ENCODE measurements around the gene FAM210A.
"Not testable (repeated sequence)": the region's sequence is repeated elsewhere in the genome, so short reads cannot be mapped to it uniquely, and the experiment has no call there.

FAM210A gene

GRCh38 chr18:13710414-13710831 lies 15.9 kb downstream of the FAM210A start:
- Histone ChIP-seq H3K4me3 (ENCODE audit: insufficient read depth, low read depth, low read length) (no peak overlapping the region), H3K4me1 (ENCODE audit: control insufficient read depth, insufficient read depth, low read length) (no peaks in the 10 kb centered on the region), H3K36me3 (ENCODE audit: control insufficient read depth, insufficient read depth, low read length) (peaks cover 4% of the 10 kb centered on the region), H3K9me3 (ENCODE audit: control insufficient read depth, low read length) (no peaks in the 10 kb centered on the region), H3K27ac (ENCODE audit: insufficient read depth, low read depth, low read length, poor library complexity, severe bottlenecking) (no peak overlapping the region), H3K27me3 (ENCODE audit: control insufficient read depth, insufficient read depth, low read length, poor library complexity, severe bottlenecking) (no peaks in the 10 kb centered on the region)
- WGBS, 2 experiments, result 88 to 90% methylated on average over 6 of the region's 6 CpGs

GRCh38 chr18:13703899-13704298 lies 22.5 kb downstream of the FAM210A start:
- H3K36me3 ChIP-seq (ENCODE audit: control insufficient read depth, insufficient read depth, low read length), result peaks cover 7% of the 10 kb centered on the region
- H3K4me3 ChIP-seq (ENCODE audit: insufficient read depth, low read depth, low read length), result no peak overlapping the region
- no peak overlapping the region for H3K27ac ChIP-seq (ENCODE audit: insufficient read depth, low read depth, low read length, poor library complexity, severe bottlenecking)
- no peaks in the 10 kb centered on the region for H3K4me1 ChIP-seq (ENCODE audit: control insufficient read depth, insufficient read depth, low read length)
- H3K9me3 ChIP-seq (ENCODE audit: control insufficient read depth, low read length), result peaks cover 5% of the 10 kb centered on the region
- WGBS, 2 experiments, result 100% methylated on average over 1 of the region's 1 CpG; no CpG with 5 or more reads in 1 of the 2 experiments
- no peaks in the 10 kb centered on the region for H3K27me3 ChIP-seq (ENCODE audit: control insufficient read depth, insufficient read depth, low read length, poor library complexity, severe bottlenecking)

GRCh38 chr18:13700153-13700552 lies 26.2 kb downstream of the FAM210A start:
- 96 to 97% methylated on average over 1 of the region's 1 CpG for WGBS, 2 experiments
- H3K9me3 ChIP-seq (ENCODE audit: control insufficient read depth, low read length), result peaks cover 5% of the 10 kb centered on the region

GRCh38 chr18:13696961-13697360 lies 29.4 kb downstream of the FAM210A start:
- H3K36me3 ChIP-seq (ENCODE audit: control insufficient read depth, insufficient read depth, low read length), result no peaks in the 10 kb centered on the region
- H3K27ac ChIP-seq (ENCODE audit: insufficient read depth, low read depth, low read length, poor library complexity, severe bottlenecking), result no peak overlapping the region
- WGBS, 2 experiments, result 91 to 95% methylated on average over 2 to 3 of the region's 3 CpGs
- H3K4me1 ChIP-seq (ENCODE audit: control insufficient read depth, insufficient read depth, low read length), result no peaks in the 10 kb centered on the region
- no peaks in the 10 kb centered on the region for H3K27me3 ChIP-seq (ENCODE audit: control insufficient read depth, insufficient read depth, low read length, poor library complexity, severe bottlenecking)
- no peak overlapping the region for H3K4me3 ChIP-seq (ENCODE audit: insufficient read depth, low read depth, low read length)
- H3K9me3 ChIP-seq (ENCODE audit: control insufficient read depth, low read length), result peaks cover 4% of the 10 kb centered on the region

More at GRCh38 chr18:13700153-13700552, 26.2 kb downstream of the FAM210A start:
- no peak overlapping the region for H3K27ac ChIP-seq (ENCODE audit: insufficient read depth, low read depth, low read length, poor library complexity, severe bottlenecking)
- H3K27me3 ChIP-seq (ENCODE audit: control insufficient read depth, insufficient read depth, low read length, poor library complexity, severe bottlenecking), result no peaks in the 10 kb centered on the region
- peaks cover 3% of the 10 kb centered on the region for H3K36me3 ChIP-seq (ENCODE audit: control insufficient read depth, insufficient read depth, low read length)
- no peaks in the 10 kb centered on the region for H3K4me1 ChIP-seq (ENCODE audit: control insufficient read depth, insufficient read depth, low read length)
- no peak overlapping the region for H3K4me3 ChIP-seq (ENCODE audit: insufficient read depth, low read depth, low read length)

DNA sequence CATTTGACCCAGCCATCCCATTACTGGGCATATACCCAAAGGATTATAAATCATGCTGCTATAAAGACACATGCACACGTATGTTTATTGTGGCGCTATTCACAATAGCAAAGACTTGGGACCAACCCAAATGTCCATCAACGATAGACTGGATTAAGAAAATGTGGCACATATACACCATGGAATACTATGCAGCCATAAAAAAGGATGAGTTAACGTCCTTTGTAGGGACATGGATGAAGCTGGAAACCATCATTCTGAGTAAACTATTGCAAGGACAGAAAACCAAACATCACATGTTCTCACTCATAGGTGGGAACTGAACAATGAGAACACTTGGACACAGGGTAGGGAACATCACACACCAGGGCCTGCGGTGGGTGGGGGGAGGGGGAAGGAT lies 31.0 kb downstream of the FAM210A start:
- not testable (repeated sequence) for H3K27ac ChIP-seq (ENCODE audit: insufficient read depth, low read depth, low read length, poor library complexity, severe bottlenecking); H3K9me3 ChIP-seq (ENCODE audit: control insufficient read depth, low read length); H3K4me1 ChIP-seq (ENCODE audit: control insufficient read depth, insufficient read depth, low read length); H3K27me3 ChIP-seq (ENCODE audit: control insufficient read depth, insufficient read depth, low read length, poor library complexity, severe bottlenecking); H3K36me3 ChIP-seq (ENCODE audit: control insufficient read depth, insufficient read depth, low read length); H3K4me3 ChIP-seq (ENCODE audit: insufficient read depth, low read depth, low read length)
- 93% methylated on average over 3 of the region's 5 CpGs; no CpG with 5 or more reads in 1 of the 2 experiments for WGBS, 2 experiments

- not testable (repeated sequence) for H3K4me3 ChIP-seq (ENCODE audit: insufficient read depth, low read depth, low read length); H3K9me3 ChIP-seq (ENCODE audit: control insufficient read depth, low read length); H3K36me3 ChIP-seq (ENCODE audit: control insufficient read depth, insufficient read depth, low read length); H3K4me1 ChIP-seq (ENCODE audit: control insufficient read depth, insufficient read depth, low read length); H3K27ac ChIP-seq (ENCODE audit: insufficient read depth, low read depth, low read length, poor library complexity, severe bottlenecking); H3K27me3 ChIP-seq (ENCODE audit: control insufficient read depth, insufficient read depth, low read length, poor library complexity, severe bottlenecking)
- WGBS, 2 experiments, result 90% methylated on average over 9 of the region's 9 CpGs
Observed at GRCh38 chr18:13690060-13690459, 36.3 kb downstream of the FAM210A start.

- H3K4me3 ChIP-seq (ENCODE audit: insufficient read depth, low read depth, low read length), result no peak overlapping the region
- H3K27ac ChIP-seq (ENCODE audit: insufficient read depth, low read depth, low read length, poor library complexity, severe bottlenecking), result no peak overlapping the region
- H3K27me3 ChIP-seq (ENCODE audit: control insufficient read depth, insufficient read depth, low read length, poor library complexity, severe bottlenecking), result no peaks in the 10 kb centered on the region
- H3K9me3 ChIP-seq (ENCODE audit: control insufficient read depth, low read length), result no peaks in the 10 kb centered on the region
- no peaks in the 10 kb centered on the region for H3K4me1 ChIP-seq (ENCODE audit: control insufficient read depth, insufficient read depth, low read length)
- no peaks in the 10 kb centered on the region for H3K36me3 ChIP-seq (ENCODE audit: control insufficient read depth, insufficient read depth, low read length)
- 91 to 94% methylated on average over 21 of the region's 21 CpGs for WGBS, 2 experiments
Observed at GRCh38 chr18:13688191-13689136, 37.9 kb downstream of the FAM210A start.

DNA sequence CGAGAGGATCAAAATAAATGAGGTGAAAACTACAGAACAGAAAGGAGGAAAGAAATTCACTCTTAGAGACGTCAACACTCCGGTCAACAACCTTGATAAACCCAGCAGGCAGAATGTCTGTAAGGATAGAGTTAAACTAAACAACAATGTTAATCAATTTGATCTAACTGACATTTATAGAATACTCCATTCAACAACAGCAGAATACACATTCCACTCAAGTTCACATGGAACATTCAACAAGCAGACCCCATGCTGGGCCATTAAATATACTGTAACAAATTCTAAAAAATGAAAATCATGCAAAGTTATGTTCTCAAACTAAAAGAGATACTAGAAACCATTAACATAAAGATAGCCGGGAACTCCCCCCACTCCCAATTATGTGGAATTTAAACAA lies 41.8 kb downstream of the FAM210A start:
- no peaks in the 10 kb centered on the region for H3K9me3 ChIP-seq (ENCODE audit: control insufficient read depth, low read length)
- H3K4me3 ChIP-seq (ENCODE audit: insufficient read depth, low read depth, low read length), result no peak overlapping the region
- H3K27me3 ChIP-seq (ENCODE audit: control insufficient read depth, insufficient read depth, low read length, poor library complexity, severe bottlenecking), result no peaks in the 10 kb centered on the region
- no peaks in the 10 kb centered on the region for H3K36me3 ChIP-seq (ENCODE audit: control insufficient read depth, insufficient read depth, low read length)
- no peak overlapping the region for H3K27ac ChIP-seq (ENCODE audit: insufficient read depth, low read depth, low read length, poor library complexity, severe bottlenecking)
- 93 to 100% methylated on average over 2 to 4 of the region's 4 CpGs for WGBS, 2 experiments
- no peaks in the 10 kb centered on the region for H3K4me1 ChIP-seq (ENCODE audit: control insufficient read depth, insufficient read depth, low read length)

GRCh38 chr18:13681701-13682100 lies 44.7 kb downstream of the FAM210A start:
- no peaks in the 10 kb centered on the region for H3K9me3 ChIP-seq (ENCODE audit: control insufficient read depth, low read length)
- no peak overlapping the region for H3K27ac ChIP-seq (ENCODE audit: insufficient read depth, low read depth, low read length, poor library complexity, severe bottlenecking)
- H3K36me3 ChIP-seq (ENCODE audit: control insufficient read depth, insufficient read depth, low read length), result no peaks in the 10 kb centered on the region
- H3K4me3 ChIP-seq (ENCODE audit: insufficient read depth, low read depth, low read length), result no peak overlapping the region
- WGBS, 2 experiments, result 94 to 98% methylated on average over 6 of the region's 6 CpGs
- no peaks in the 10 kb centered on the region for H3K27me3 ChIP-seq (ENCODE audit: control insufficient read depth, insufficient read depth, low read length, poor library complexity, severe bottlenecking)
- no peaks in the 10 kb centered on the region for H3K4me1 ChIP-seq (ENCODE audit: control insufficient read depth, insufficient read depth, low read length)

DNA sequence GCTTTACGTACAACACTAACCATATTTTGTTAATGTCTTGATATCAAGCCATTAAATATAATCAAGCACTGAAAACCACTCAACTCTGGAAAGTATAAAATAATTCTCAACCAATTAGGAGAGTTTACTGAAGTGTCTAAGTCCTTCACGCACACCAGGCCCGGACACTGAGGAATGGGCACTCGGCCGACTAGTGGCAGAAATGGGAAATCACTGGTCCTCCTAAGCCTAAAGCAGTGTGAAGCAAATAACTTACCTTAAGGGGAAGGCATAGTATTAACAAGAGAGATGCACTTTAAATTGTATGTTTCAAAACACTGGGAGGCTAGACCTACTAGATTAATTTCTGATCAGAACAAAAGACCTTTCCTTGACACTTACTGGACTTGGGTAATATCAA lies 45.7 kb downstream of the FAM210A start:
- H3K27me3 ChIP-seq (ENCODE audit: control insufficient read depth, insufficient read depth, low read length, poor library complexity, severe bottlenecking), result no peaks in the 10 kb centered on the region
- no peak overlapping the region for H3K27ac ChIP-seq (ENCODE audit: insufficient read depth, low read depth, low read length, poor library complexity, severe bottlenecking)
- H3K4me1 ChIP-seq (ENCODE audit: control insufficient read depth, insufficient read depth, low read length), result no peaks in the 10 kb centered on the region
- H3K4me3 ChIP-seq (ENCODE audit: insufficient read depth, low read depth, low read length), result no peak overlapping the region
- H3K9me3 ChIP-seq (ENCODE audit: control insufficient read depth, low read length), result no peaks in the 10 kb centered on the region
- 63 to 71% methylated on average over 5 of the region's 5 CpGs for WGBS, 2 experiments
- H3K36me3 ChIP-seq (ENCODE audit: control insufficient read depth, insufficient read depth, low read length), result no peaks in the 10 kb centered on the region

All from ectodermal cell (in vitro differentiated cells).